HUES6 (cell line): ENCODE data around the gene ERVH48-1.
"Not testable (repeated sequence)": the region's sequence is repeated elsewhere in the genome, so short reads cannot be mapped to it uniquely, and the experiment has no call there.

Experiments
- H3K27ac ChIP-seq: 2 replicates; pipeline ENCODE4 v1.7.0; 2013; ENCODE audit warnings: low read depth, mild to moderate bottlenecking, low read length, inconsistent platforms
- H3K27me3 ChIP-seq: 2 replicates; pipeline ENCODE4 v1.6.1; 2013; ENCODE audit warnings: low read length; ENCODE audit not compliant: control insufficient read depth, insufficient read depth
- H3K36me3 ChIP-seq: 2 replicates; pipeline ENCODE4 v1.6.1; 2013; ENCODE audit warnings: low read length; ENCODE audit not compliant: control insufficient read depth, insufficient read depth
- H3K4me1 ChIP-seq: 2 replicates; pipeline ENCODE4 v1.6.1; 2013; ENCODE audit warnings: low read length; ENCODE audit not compliant: control insufficient read depth, insufficient read depth
- H3K4me3 ChIP-seq: 2 replicates; pipeline ENCODE4 v1.5.1; 2013; ENCODE audit warnings: low read depth, low read length
- H3K9ac ChIP-seq: one replicate; pipeline ENCODE4 v1.6.1; 2013; ENCODE audit warnings: mild to moderate bottlenecking, low read length
- H3K9me3 ChIP-seq: 2 replicates; pipeline ENCODE4 v1.6.1; 2013; ENCODE audit warnings: low read depth, low read length; ENCODE audit not compliant: control insufficient read depth, insufficient read depth

The ERVH48-1 gene

DNA sequence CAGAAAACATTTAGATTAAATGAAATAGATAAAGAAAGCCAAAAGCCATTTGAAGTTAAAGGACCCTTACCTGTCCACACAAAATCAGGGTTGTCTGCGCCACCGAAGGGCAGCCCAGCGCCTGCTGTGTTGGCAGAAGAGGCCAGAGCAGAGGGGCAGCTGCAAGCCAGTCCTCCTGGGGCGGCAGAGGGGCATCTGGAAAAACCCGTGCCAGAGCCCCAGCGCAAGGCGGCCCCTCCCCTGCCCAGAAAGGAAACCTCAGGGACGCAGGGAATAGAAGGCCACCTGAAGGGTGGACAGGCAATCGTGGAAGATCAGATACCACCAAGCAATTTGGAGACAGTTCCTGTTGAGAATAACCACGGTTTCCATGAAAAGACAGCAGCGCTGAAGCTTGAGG is 21.6 kb downstream of the ERVH48-1 start:
- peak overlapping the region; percentile 11; the same call in 1 of the 2 replicates for H3K27ac ChIP-seq
- no peak overlapping the region for H3K9ac ChIP-seq
- H3K4me1 ChIP-seq, result no peaks in the 10 kb centered on the region
- H3K27me3 ChIP-seq, result no peaks in the 10 kb centered on the region
- no peaks in the 10 kb centered on the region for H3K9me3 ChIP-seq
- H3K4me3 ChIP-seq, result no peak overlapping the region
- H3K36me3 ChIP-seq, result peaks cover 86% of the 10 kb centered on the region

- Histone ChIP-seq H3K4me1 (no peaks in the 10 kb centered on the region), H3K36me3 (peaks cover 74% of the 10 kb centered on the region), H3K27me3 (no peaks in the 10 kb centered on the region), H3K9ac (no peak overlapping the region), H3K9me3 (no peaks in the 10 kb centered on the region), H3K4me3 (no peak overlapping the region), H3K27ac (no peak overlapping the region)
These were observed 25.0 kb downstream of the ERVH48-1 start for GRCh38 chr21:42900446-42900845.

GRCh38 chr21:42892931-42893755 is 32.3 kb downstream of the ERVH48-1 start, which contains the start of gene NDUFV3:
NDUFV3 (plus strand) TSS chr21:42893309; CDS start chr21:42893334, 25 bp downstream.
- Histone ChIP-seq H3K9me3 (no peaks in the 10 kb centered on the region), H3K9ac (peak within 1 kb of the TSS; percentile 90), H3K36me3 (peaks cover 21% of the 10 kb centered on the region), H3K27ac (peak within 1 kb of the TSS; percentile 86), H3K4me3 (peak within 1 kb of the TSS; percentile 88), H3K4me1 (peaks cover 5% of the 10 kb centered on the region), H3K27me3 (no peaks in the 10 kb centered on the region)

DNA sequence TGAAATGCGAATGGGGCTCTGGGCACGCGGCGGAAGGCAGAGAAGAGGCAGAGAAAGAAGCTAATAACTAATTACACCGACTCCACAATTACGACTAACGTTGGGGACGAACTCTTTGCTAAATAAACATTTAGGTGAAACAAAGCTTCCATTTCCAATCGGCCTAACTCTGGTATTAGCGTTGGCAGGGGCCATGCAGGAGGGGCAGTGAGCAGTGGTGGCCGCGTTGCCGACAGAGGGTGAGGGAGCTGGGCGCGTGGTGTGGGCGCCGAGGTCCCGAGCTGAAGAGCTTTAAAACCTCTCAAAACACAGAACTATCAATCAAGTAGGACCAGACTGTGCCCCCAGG is 32.9 kb downstream of the ERVH48-1 start:
- Histone ChIP-seq H3K4me3 (peak overlapping the region; percentile 88), H3K4me1 (peaks cover 5% of the 10 kb centered on the region), H3K27ac (peak overlapping the region; percentile 86), H3K27me3 (no peaks in the 10 kb centered on the region), H3K9me3 (no peaks in the 10 kb centered on the region), H3K36me3 (peaks cover 16% of the 10 kb centered on the region), H3K9ac (peak overlapping the region; percentile 90)

DNA sequence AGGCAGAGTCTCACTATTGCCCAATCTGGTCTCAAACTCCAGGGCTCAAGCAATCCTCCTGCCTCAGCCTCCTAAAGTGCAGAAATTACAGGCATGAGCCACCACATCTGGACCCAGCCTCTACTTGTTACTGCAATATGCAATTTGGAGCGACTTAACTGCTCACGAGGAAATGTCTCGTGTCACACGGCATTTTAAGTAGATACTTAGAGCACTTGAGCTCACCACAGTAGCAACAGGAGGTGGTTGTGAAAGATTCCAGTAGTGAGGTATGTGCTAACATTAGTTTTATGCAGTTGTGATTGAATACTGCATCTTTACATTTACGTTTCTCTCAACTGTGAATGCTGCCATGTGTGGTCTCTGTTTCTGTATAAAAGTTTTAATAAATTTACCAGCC is 38.1 kb downstream of the ERVH48-1 start:
- H3K4me1 ChIP-seq, result peaks cover 5% of the 10 kb centered on the region
- H3K27ac ChIP-seq, result no peak overlapping the region
- no peaks in the 10 kb centered on the region for H3K36me3 ChIP-seq
- no peak overlapping the region for H3K9ac ChIP-seq
- no peaks in the 10 kb centered on the region for H3K27me3 ChIP-seq
- H3K9me3 ChIP-seq, result no peaks in the 10 kb centered on the region; the same call in 1 of the 2 replicates
- no peak overlapping the region for H3K4me3 ChIP-seq

GRCh38 chr21:42883921-42884320 is 41.5 kb downstream of the ERVH48-1 start:
- Histone ChIP-seq H3K27ac (no peak overlapping the region), H3K9ac (no peak overlapping the region), H3K36me3 (no peaks in the 10 kb centered on the region), H3K9me3 (no peaks in the 10 kb centered on the region; the same call in 1 of the 2 replicates), H3K4me3 (no peak overlapping the region), H3K27me3 (no peaks in the 10 kb centered on the region), H3K4me1 (peaks cover 4% of the 10 kb centered on the region; the same call in 1 of the 2 replicates)

- peak overlapping the region; percentile 76 for H3K4me3 ChIP-seq
- H3K4me1 ChIP-seq, result no peaks in the 10 kb centered on the region
- no peak overlapping the region for H3K27ac ChIP-seq
These were observed 45.1 kb downstream of the ERVH48-1 start for GRCh38 chr21:42880352-42880751.

DNA sequence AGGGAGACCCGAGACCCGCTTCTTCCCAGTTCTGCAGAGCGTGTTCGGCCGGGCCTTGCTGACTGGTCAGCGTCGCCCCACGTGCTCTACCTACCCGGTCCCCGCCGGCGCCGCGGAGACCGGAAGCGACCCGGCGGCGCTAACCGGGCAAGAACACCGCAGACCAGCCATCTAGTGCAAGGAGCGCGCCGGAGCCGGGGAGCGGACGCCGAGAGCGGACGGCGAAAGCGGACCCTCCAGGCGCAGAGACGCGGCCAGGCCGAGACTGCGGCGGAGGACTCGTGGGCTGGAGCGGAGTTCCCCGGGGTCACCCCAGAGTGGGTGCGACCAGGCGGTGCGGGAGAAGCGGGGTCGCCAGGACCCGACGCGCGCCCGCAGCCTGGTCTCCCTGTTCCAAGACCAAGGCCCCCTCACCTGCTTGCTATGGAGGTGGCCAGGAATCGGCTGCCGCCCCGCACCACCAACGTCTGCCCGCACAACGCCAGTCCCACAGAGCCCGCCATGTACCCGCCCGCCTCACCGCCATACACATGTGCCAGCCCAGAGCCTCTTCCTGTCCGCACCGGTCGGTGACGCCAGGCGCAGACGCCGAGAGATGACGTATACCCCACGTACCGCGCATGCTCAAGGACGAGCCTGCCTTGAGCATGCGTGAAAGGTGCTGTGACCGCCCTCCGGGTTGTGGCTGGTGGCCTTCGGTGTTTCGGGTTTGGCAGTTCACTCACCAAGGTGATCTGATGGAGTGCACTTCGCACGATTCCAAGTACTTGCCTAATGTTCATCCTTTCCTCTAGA is 46.2 kb downstream of the ERVH48-1 start, which contains the start of gene WDR4:
Gene WDR4, minus strand, starts transcription at position 547 of the 795 bp plus-strand sequence. Its CDS starts 44 bp downstream, at position 503.
- H3K27ac ChIP-seq, result peak within 1 kb of the TSS; percentile 93
- H3K36me3 ChIP-seq, result peaks cover 26% of the 10 kb centered on the region
- peak within 1 kb of the TSS; percentile 76 for H3K4me3 ChIP-seq
- no peaks in the 10 kb centered on the region for H3K4me1 ChIP-seq
- no peaks in the 10 kb centered on the region; the same call in 1 of the 2 replicates for H3K9me3 ChIP-seq
- peak within 1 kb of the TSS; percentile 98 for H3K9ac ChIP-seq
- H3K27me3 ChIP-seq, result no peaks in the 10 kb centered on the region

More at GRCh38 chr21:42880352-42880751, 45.1 kb downstream of the ERVH48-1 start:
- H3K9ac ChIP-seq, result peak overlapping the region; percentile 98
- no peaks in the 10 kb centered on the region for H3K27me3 ChIP-seq
- no peaks in the 10 kb centered on the region; the same call in 1 of the 2 replicates for H3K9me3 ChIP-seq
- peaks cover 15% of the 10 kb centered on the region for H3K36me3 ChIP-seq

DNA sequence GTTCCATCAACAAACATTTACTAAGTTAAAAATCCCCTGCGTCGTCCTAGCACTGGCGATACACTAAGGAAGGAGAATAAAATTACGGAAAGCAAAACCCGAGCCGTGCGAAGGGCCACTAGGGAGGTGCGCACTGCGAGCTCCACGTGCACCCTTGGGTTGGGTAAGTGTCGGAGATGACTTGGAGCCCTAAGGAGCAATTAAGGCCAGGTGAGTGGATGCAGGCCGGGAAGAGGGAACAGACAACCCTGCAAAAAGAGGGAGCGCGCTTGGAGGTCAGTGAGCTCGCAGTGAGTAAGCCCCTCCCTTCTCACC is 46.8 kb downstream of the ERVH48-1 start:
- Histone ChIP-seq H3K9ac (peak overlapping the region; percentile 98), H3K4me1 (no peaks in the 10 kb centered on the region), H3K27ac (peak overlapping the region; percentile 93), H3K36me3 (peaks cover 32% of the 10 kb centered on the region), H3K9me3 (no peaks in the 10 kb centered on the region), H3K27me3 (no peaks in the 10 kb centered on the region), H3K4me3 (peak overlapping the region; percentile 76)

DNA sequence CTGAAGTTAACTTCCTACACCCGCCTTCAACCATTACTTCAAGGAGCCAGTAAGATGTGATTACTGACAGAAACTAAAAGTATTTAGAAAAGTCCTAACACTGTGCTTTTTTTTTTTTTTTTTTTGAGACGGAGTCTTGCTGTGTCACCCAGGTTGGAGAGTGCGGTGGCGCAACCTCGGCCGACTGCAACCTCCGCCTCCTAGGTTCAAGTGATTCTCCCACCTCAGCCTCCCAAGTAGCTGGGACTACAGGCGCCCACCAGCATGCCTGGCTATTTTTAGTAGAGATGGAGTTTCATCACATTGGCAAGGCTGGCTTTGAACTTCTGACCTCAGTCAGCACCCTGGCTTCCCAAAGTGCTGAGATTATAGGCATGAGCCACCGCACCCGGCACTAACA is 49.6 kb downstream of the ERVH48-1 start:
- not testable (repeated sequence) for H3K27me3 ChIP-seq, H3K9me3 ChIP-seq, H3K27ac ChIP-seq, H3K4me3 ChIP-seq, H3K4me1 ChIP-seq, H3K9ac ChIP-seq
- H3K36me3 ChIP-seq, result peaks cover 60% of the 10 kb centered on the region

GRCh38 chr21:42873096-42873495 is 52.3 kb downstream of the ERVH48-1 start:
- Histone ChIP-seq H3K36me3 (peaks cover 86% of the 10 kb centered on the region), H3K27ac (no peak overlapping the region), H3K4me3 (no peak overlapping the region), H3K9ac (no peak overlapping the region), H3K9me3 (no peaks in the 10 kb centered on the region), H3K27me3 (no peaks in the 10 kb centered on the region), H3K4me1 (no peaks in the 10 kb centered on the region)
